ENCODE measurements around the gene ATG4C. TPM values are rescaled to one million over a fixed set of nuclear protein-coding genes. Genes with fewer than 3 reads are reported as not detected.

The ATG4C gene
- total and polyA plus RNA-seq, 2 donors (not counting 3 experiments of a cell fraction or from before 2014, with no cell fraction given): 2.8 to 11.8 TPM

- H3K36me3 ChIP-seq (ENCODE audit: control insufficient read depth in 2 of 2, extremely low read depth in 1 of 2, insufficient read depth in 2 of 2, low read length in 2 of 2): no peaks in the 10 kb centered on the region
- H3K79me2 ChIP-seq (ENCODE audit: control insufficient read depth, insufficient read depth, low read length): no peaks in the 10 kb centered on the region
- peaks cover 3 to 6% of the 10 kb centered on the region in 2 experiments for H3K27me3 ChIP-seq (ENCODE audit: control insufficient read depth in 2 of 2, insufficient read depth in 2 of 2, low read length in 2 of 2)
- TF ChIP-seq POLR2A (IDR thresholded peaks at IDR 0.05; ENCODE audit: low read depth, low read length) (no peak), EZH2 (IDR thresholded peaks at IDR 0.05; ENCODE audit: borderline replicate concordance, low read depth, low read length, severe bottlenecking) (no peak)
- no peaks in the 10 kb centered on the region for H3K9me1 ChIP-seq (replicated peaks; ENCODE audit: control insufficient read depth, extremely low read depth, insufficient read depth, low read length)
- H3K4me1 ChIP-seq (ENCODE audit: control insufficient read depth, extremely low read depth, insufficient read depth, low read length): no peaks in the 10 kb centered on the region
- H3K9me3 ChIP-seq (replicated peaks; ENCODE audit: control insufficient read depth, insufficient read depth, low read length): no peaks in the 10 kb centered on the region
- no peak overlapping the region for H2AFZ ChIP-seq (ENCODE audit: low read depth, low read length)
- no peaks in the 10 kb centered on the region for H4K20me1 ChIP-seq (replicated peaks; ENCODE audit: control insufficient read depth, extremely low read depth, insufficient read depth, low read length)
- dilution Hi-C loops (cut with MboI; ENCODE audit: extremely low pct_ligation_motif_present, low sequenced_read_pairs): no loop called here
- ChIA-PET POLR2A (no interaction called here), CTCF (no interaction called here)
- H3K4me2 ChIP-seq (ENCODE audit: insufficient read depth, low read length): no peak overlapping the region
- H3K9ac ChIP-seq (replicated peaks; ENCODE audit: extremely low read depth, insufficient read depth, low read length): no peak overlapping the region
- no peak overlapping the region for H3K27ac ChIP-seq (ENCODE audit: insufficient read depth, low read depth, low read length)
- intact Hi-C loops (cut with micrococcal nuclease): no loop called here
- no TSS peak for BruUV-seq (replicated peaks)
- H3K4me3 ChIP-seq (replicated peaks in 1 of 3; ENCODE audit: insufficient read depth in 1 of 3, low read depth in 1 of 3, low read length in 3 of 3): no peak overlapping the region
- DNase-seq (ENCODE audit: low read depth, low spot score) (no peak), FAIRE-seq (no peak)
These were observed 11.2 kb upstream of the ATG4C start for GRCh38 chr1:62772607-62773295.

DNA sequence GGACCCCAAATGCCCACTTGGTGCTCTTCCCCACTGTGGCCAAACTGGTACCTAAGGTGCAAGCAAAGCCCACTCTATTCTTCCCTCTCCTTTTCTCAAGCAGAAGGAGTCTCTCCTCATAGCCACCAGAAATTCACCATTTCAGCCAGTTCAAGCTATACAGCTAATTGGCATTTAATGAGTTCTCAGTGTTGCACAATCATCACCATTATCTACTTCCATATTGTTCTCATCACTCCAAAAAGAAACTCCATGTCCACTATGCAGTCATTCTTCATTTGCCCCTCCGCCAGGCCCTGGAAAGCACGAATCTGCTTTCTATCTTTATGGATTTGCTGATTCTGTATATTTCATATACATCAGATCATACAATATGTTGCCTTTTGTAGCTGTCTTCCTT is 9.9 kb upstream of the ATG4C start:
- intact Hi-C loops (cut with micrococcal nuclease) (no loop called here), dilution Hi-C loops (cut with MboI; ENCODE audit: extremely low pct_ligation_motif_present, low sequenced_read_pairs) (no loop called here)
- Histone ChIP-seq H2AFZ (ENCODE audit: low read depth, low read length) (no peak overlapping the region), H3K9ac (replicated peaks; ENCODE audit: extremely low read depth, insufficient read depth, low read length) (no peak overlapping the region), H4K20me1 (replicated peaks; ENCODE audit: control insufficient read depth, extremely low read depth, insufficient read depth, low read length) (no peaks in the 10 kb centered on the region), H3K79me2 (ENCODE audit: control insufficient read depth, insufficient read depth, low read length) (no peaks in the 10 kb centered on the region), H3K9me1 (replicated peaks; ENCODE audit: control insufficient read depth, extremely low read depth, insufficient read depth, low read length) (no peaks in the 10 kb centered on the region), H3K4me1 (ENCODE audit: control insufficient read depth, extremely low read depth, insufficient read depth, low read length) (no peaks in the 10 kb centered on the region), H3K27me3 (ENCODE audit: control insufficient read depth in 2 of 2, insufficient read depth in 2 of 2, low read length in 2 of 2) (peaks cover 8 to 11% of the 10 kb centered on the region in 2 experiments), H3K36me3 (ENCODE audit: control insufficient read depth in 2 of 2, extremely low read depth in 1 of 2, insufficient read depth in 2 of 2, low read length in 2 of 2) (no peaks in the 10 kb centered on the region), H3K27ac (ENCODE audit: insufficient read depth, low read depth, low read length) (no peak overlapping the region), H3K4me2 (ENCODE audit: insufficient read depth, low read length) (no peak overlapping the region), H3K4me3 (replicated peaks in 1 of 3; ENCODE audit: insufficient read depth in 1 of 3, low read depth in 1 of 3, low read length in 3 of 3) (no peak overlapping the region), H3K9me3 (replicated peaks; ENCODE audit: control insufficient read depth, insufficient read depth, low read length) (no peaks in the 10 kb centered on the region)
- ChIA-PET POLR2A (no interaction called here), CTCF (no interaction called here)
- FAIRE-seq (no peak), DNase-seq (ENCODE audit: low read depth, low spot score) (no peak)
- no TSS peak for BruUV-seq (replicated peaks)
- no peak for TF ChIP-seq POLR2AphosphoS5 (IDR thresholded peaks at IDR 0.05; ENCODE audit: insufficient read depth, low read depth, low read length)
- TF ChIP-seq FOS (IDR thresholded peaks at IDR 0.05; ENCODE audit: borderline replicate concordance, insufficient read depth, low read length): no peak
- TF ChIP-seq, protein P1, sequence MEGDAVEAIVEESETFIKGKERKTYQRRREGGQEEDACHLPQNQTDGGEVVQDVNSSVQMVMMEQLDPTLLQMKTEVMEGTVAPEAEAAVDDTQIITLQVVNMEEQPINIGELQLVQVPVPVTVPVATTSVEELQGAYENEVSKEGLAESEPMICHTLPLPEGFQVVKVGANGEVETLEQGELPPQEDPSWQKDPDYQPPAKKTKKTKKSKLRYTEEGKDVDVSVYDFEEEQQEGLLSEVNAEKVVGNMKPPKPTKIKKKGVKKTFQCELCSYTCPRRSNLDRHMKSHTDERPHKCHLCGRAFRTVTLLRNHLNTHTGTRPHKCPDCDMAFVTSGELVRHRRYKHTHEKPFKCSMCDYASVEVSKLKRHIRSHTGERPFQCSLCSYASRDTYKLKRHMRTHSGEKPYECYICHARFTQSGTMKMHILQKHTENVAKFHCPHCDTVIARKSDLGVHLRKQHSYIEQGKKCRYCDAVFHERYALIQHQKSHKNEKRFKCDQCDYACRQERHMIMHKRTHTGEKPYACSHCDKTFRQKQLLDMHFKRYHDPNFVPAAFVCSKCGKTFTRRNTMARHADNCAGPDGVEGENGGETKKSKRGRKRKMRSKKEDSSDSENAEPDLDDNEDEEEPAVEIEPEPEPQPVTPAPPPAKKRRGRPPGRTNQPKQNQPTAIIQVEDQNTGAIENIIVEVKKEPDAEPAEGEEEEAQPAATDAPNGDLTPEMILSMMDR (IDR thresholded peaks at IDR 0.05; ENCODE audit: extremely low read depth in 1 of 2, insufficient read depth in 1 of 2, low read depth in 1 of 2, low read length in 2 of 2): no peak
- no peak for TF ChIP-seq EZH2 (IDR thresholded peaks at IDR 0.05; ENCODE audit: borderline replicate concordance, low read depth, low read length, severe bottlenecking)
